ENCODE measurements around the gene SYP. TPM values are rescaled to one million over a fixed set of nuclear protein-coding genes. Genes with fewer than 3 reads are reported as not detected.

The SYP gene
- total and polyA plus RNA-seq, 9 of the 15 experiments (the other 6 are each of a cell fraction or from before 2014, with no cell fraction given): 0.48 to 5.1 (median 2.6) TPM

DNA sequence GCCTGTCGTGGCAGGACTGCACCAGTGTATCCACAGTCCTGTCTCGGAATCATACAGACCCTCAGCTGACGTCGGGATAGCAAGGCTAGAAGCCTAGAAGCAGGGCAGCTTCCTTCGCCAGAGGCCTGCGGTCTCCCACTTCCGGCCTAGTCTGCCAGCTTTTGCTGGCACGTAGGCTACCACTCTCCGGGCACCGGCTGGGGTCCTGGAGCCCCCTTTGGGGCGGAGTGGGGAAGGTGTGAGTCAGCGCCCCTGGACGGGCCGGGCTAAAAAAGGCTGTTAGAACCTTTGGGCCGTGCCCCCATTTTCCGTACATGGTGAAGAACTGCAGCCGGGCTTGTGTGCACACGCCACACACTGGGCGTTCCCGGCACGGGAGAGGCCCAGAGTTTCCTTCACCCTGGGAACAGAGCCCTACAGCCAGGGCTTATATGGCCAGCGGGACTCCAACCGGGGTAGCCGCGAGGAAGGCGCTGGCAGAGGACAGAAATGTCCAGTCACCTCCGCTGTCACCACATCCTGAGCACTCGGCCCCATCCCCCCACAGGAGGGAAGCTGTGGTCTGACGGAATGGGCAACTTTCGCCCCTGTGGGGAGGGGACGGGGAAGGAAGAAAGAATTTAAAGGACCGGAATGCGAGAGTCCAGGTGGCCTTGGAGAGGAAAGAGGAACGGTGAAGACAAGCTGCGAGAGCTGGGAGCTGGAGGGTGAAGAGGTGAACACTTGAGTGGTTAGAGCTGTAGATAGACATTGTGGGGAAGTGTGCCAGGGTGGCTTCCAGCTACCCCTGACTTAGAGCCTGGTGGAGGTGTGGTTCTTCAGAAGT lies 32.9 kb downstream of the SYP start (continued):
- TF ChIP-seq, protein P1, sequence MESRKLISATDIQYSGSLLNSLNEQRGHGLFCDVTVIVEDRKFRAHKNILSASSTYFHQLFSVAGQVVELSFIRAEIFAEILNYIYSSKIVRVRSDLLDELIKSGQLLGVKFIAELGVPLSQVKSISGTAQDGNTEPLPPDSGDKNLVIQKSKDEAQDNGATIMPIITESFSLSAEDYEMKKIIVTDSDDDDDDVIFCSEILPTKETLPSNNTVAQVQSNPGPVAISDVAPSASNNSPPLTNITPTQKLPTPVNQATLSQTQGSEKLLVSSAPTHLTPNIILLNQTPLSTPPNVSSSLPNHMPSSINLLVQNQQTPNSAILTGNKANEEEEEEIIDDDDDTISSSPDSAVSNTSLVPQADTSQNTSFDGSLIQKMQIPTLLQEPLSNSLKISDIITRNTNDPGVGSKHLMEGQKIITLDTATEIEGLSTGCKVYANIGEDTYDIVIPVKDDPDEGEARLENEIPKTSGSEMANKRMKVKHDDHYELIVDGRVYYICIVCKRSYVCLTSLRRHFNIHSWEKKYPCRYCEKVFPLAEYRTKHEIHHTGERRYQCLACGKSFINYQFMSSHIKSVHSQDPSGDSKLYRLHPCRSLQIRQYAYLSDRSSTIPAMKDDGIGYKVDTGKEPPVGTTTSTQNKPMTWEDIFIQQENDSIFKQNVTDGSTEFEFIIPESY (CRISPR knock-in tag; IDR thresholded peaks at IDR 0.05): no peak
- TF ChIP-seq, protein P2, sequence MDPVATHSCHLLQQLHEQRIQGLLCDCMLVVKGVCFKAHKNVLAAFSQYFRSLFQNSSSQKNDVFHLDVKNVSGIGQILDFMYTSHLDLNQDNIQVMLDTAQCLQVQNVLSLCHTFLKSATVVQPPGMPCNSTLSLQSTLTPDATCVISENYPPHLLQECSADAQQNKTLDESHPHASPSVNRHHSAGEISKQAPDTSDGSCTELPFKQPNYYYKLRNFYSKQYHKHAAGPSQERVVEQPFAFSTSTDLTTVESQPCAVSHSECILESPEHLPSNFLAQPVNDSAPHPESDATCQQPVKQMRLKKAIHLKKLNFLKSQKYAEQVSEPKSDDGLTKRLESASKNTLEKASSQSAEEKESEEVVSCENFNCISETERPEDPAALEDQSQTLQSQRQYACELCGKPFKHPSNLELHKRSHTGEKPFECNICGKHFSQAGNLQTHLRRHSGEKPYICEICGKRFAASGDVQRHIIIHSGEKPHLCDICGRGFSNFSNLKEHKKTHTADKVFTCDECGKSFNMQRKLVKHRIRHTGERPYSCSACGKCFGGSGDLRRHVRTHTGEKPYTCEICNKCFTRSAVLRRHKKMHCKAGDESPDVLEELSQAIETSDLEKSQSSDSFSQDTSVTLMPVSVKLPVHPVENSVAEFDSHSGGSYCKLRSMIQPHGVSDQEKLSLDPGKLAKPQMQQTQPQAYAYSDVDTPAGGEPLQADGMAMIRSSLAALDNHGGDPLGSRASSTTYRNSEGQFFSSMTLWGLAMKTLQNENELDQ (CRISPR knock-in tag; IDR thresholded peaks at IDR 0.05; ENCODE audit: borderline replicate concordance): no peak
- TF ChIP-seq HNRNPL (IDR thresholded peaks at IDR 0.05; ENCODE audit: low read depth, low read length): no peak
- no peak for TF ChIP-seq NCOA2 (IDR thresholded peaks at IDR 0.05; ENCODE audit: partially characterized antibody in 2 of 2)
- TF ChIP-seq ARID2 (IDR thresholded peaks at IDR 0.05): no peak
- TF ChIP-seq CHD1 (IDR thresholded peaks at IDR 0.05; ENCODE audit: low read length): no peak
- TF ChIP-seq ZNF644 (tag; IDR thresholded peaks at IDR 0.05; ENCODE audit: low read depth): no peak
- TF ChIP-seq TEAD1 (CRISPR knock-in tag; IDR thresholded peaks at IDR 0.05): no peak
- 0 out of 2 replicates have a peak, but pooled peaks have one; percentile 4 for TF ChIP-seq ZNF239 (CRISPR knock-in tag; IDR thresholded peaks at IDR 0.05)
- TF ChIP-seq, protein P3, sequence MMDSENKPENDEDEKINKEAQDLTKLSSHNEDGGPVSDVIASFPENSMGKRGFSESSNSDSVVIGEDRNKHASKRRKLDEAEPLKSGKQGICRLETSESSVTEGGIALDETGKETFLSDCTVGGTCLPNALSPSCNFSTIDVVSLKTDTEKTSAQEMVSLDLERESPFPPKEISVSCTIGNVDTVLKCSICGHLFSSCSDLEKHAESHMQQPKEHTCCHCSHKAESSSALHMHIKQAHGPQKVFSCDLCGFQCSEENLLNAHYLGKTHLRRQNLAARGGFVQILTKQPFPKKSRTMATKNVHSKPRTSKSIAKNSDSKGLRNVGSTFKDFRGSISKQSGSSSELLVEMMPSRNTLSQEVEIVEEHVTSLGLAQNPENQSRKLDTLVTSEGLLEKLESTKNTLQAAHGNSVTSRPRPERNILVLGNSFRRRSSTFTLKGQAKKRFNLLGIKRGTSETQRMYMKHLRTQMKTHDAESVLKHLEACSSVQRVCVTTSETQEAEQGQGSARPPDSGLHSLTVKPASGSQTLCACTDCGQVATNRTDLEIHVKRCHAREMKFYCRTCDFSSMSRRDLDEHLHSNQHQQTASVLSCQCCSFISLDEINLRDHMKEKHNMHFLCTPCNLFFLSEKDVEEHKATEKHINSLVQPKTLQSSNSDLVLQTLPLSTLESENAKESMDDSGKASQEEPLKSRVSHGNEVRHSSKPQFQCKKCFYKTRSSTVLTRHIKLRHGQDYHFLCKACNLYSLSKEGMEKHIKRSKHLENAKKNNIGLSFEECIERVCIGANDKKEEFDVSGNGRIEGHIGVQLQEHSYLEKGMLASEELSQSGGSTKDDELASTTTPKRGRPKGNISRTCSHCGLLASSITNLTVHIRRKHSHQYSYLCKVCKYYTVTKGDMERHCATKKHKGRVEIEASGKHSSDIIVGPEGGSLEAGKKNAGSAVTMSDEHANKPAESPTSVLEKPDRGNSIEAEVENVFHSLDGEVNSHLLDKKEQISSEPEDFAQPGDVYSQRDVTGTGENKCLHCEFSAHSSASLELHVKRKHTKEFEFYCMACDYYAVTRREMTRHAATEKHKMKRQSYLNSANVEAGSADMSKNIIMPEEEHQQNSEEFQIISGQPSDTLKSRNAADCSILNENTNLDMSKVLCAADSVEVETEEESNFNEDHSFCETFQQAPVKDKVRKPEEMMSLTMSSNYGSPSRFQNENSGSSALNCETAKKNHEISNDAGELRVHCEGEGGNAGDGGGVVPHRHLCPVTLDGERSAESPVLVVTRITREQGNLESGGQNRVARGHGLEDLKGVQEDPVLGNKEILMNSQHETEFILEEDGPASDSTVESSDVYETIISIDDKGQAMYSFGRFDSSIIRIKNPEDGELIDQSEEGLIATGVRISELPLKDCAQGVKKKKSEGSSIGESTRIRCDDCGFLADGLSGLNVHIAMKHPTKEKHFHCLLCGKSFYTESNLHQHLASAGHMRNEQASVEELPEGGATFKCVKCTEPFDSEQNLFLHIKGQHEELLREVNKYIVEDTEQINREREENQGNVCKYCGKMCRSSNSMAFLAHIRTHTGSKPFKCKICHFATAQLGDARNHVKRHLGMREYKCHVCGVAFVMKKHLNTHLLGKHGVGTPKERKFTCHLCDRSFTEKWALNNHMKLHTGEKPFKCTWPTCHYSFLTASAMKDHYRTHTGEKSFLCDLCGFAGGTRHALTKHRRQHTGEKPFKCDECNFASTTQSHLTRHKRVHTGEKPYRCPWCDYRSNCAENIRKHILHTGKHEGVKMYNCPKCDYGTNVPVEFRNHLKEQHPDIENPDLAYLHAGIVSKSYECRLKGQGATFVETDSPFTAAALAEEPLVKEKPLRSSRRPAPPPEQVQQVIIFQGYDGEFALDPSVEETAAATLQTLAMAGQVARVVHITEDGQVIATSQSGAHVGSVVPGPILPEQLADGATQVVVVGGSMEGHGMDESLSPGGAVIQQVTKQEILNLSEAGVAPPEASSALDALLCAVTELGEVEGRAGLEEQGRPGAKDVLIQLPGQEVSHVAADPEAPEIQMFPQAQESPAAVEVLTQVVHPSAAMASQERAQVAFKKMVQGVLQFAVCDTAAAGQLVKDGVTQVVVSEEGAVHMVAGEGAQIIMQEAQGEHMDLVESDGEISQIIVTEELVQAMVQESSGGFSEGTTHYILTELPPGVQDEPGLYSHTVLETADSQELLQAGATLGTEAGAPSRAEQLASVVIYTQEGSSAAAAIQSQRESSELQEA (IDR thresholded peaks at IDR 0.05; ENCODE audit: low read depth): no peak
- TF ChIP-seq HDAC6 (IDR thresholded peaks at IDR 0.05; ENCODE audit: low read depth, low read length): no peak
- TF ChIP-seq EGR1 (conservative IDR thresholded peaks at IDR 0.05): no peak
